GM12878 (cell line): ENCODE measurements around the gene FAM193A. TPM values are rescaled to one million over a fixed set of nuclear protein-coding genes. Genes with fewer than 3 reads are reported as not detected.

ENCODE experiments used
- ATAC-seq: fragments of 200-7000 bp; cut with Tn5 transposase; 3 replicates; pipeline ENCODE4 v1.9.1; 2020; ENCODE audit warnings: mild to moderate bottlenecking, moderate library complexity
- BruUV-seq: library from RNA; stranded (reverse); fragments of 400-500 nt; replicated peaks from 2 replicates; lab custom pipeline; 2021; lab: Mats Ljungman, UMichigan
- CTCF ChIA-PET: fragments of 300-600 bp; sonication (Branson Sonifier 250); formaldehyde crosslinking; extraction: SDS; loops from one replicate; lab custom pipeline; 2021; ENCODE audit warnings: inconsistent platforms; lab: Yijun Ruan, JAX
- POLR2A ChIA-PET: fragments of 350-600 bp; formaldehyde crosslinking; extraction: SDS; loops from one replicate; lab custom pipeline; 2021; ENCODE audit warnings: inconsistent platforms; lab: Charles Lee
- RAD21 ChIA-PET: fragments of 300-600 bp; sonication (Branson Sonifier 250); formaldehyde crosslinking; loops from one replicate; lab custom pipeline; 2023; ENCODE audit warnings: antibody characterized with exemption; ENCODE audit not compliant: unreplicated experiment; lab: Charles Lee
- SMC1A ChIA-PET: fragments of 300-600 bp; sonication (Branson Sonifier 250); formaldehyde crosslinking; loops from one replicate; lab custom pipeline; 2023; ENCODE audit not compliant: unreplicated experiment, uncharacterized antibody; lab: Charles Lee
- DNase-seq: peaks from one replicate; pipeline ENCODE4 v3.0.0-alpha.2; 2011; ENCODE audit warnings: low read depth, low spot score
- FAIRE-seq: peaks from 3 replicates; lab custom pipeline; 2011; peaks lifted over from hg19 to GRCh38; lab: Jason Lieb, UNC
- H2AFZ ChIP-seq: 2 replicates; pipeline ENCODE4 v1.6.0; 2011; ENCODE audit warnings: low read depth, low read length, control low read depth; ENCODE audit not compliant: control insufficient read depth
- H3K27ac ChIP-seq: 2 replicates; pipeline ENCODE4 v1.5.1; 2011; ENCODE audit warnings: control low read depth; ENCODE audit not compliant: control insufficient read depth, insufficient read depth
- H3K27me3 ChIP-seq, 2 experiments: replicated peaks in 1 of 2; 2 replicates each; pipeline versions ENCODE4 v1.6.0 to v1.6.1; 2011; ENCODE audit warnings: low read length in 1 of 2; ENCODE audit not compliant: control insufficient read depth in 2 of 2, insufficient read depth in 2 of 2
- H3K36me3 ChIP-seq, 2 experiments: 2 replicates each; pipeline ENCODE4 v1.5.1; 2011; ENCODE audit warnings: low read length in 1 of 2; ENCODE audit not compliant: control insufficient read depth in 2 of 2, insufficient read depth in 2 of 2
- H3K4me1 ChIP-seq: 2 replicates; pipeline ENCODE4 v1.6.1; 2011; ENCODE audit warnings: mild to moderate bottlenecking, low read length, moderate library complexity, mixed read lengths; ENCODE audit not compliant: control insufficient read depth, insufficient read depth
- H3K4me2 ChIP-seq: 2 replicates; pipeline ENCODE4 v1.6.0; 2011; ENCODE audit warnings: control low read depth; ENCODE audit not compliant: control insufficient read depth, insufficient read depth
- H3K4me3 ChIP-seq: fragments of 200-600 bp; sonication (generic); 2 replicates; pipeline ENCODE4 v1.5.1; 2016
- H3K79me2 ChIP-seq: 2 replicates; pipeline ENCODE4 v1.6.0; 2011; ENCODE audit warnings: low read length; ENCODE audit not compliant: control insufficient read depth, insufficient read depth
- H3K9ac ChIP-seq: 2 replicates; pipeline ENCODE4 v1.8.0; 2011; ENCODE audit warnings: low read length, control low read depth, mixed read lengths; ENCODE audit not compliant: control insufficient read depth, insufficient read depth
- H3K9me3 ChIP-seq: replicated peaks from 3 replicates; pipeline ENCODE4 v1.5.1; 2011; ENCODE audit warnings: mild to moderate bottlenecking, low read length; ENCODE audit not compliant: control insufficient read depth, insufficient read depth
- H4K20me1 ChIP-seq: 2 replicates; pipeline ENCODE4 v1.6.0; 2011; ENCODE audit not compliant: control insufficient read depth, insufficient read depth
- BMI1 ChIP-seq: fragments of 450-650 bp; IDR thresholded peaks from 2 replicates; pipeline ENCODE4 v1.6.1; 2016; ENCODE audit warnings: mild to moderate bottlenecking, moderate library complexity, borderline replicate concordance
- E4F1 ChIP-seq: fragments of 450-650 bp; IDR thresholded peaks from 2 replicates; pipeline ENCODE4 v1.6.1; 2018; ENCODE audit warnings: borderline replicate concordance, mild to moderate bottlenecking; ENCODE audit not compliant: partially characterized antibody
- MEF2A ChIP-seq: IDR thresholded peaks from 2 replicates; pipeline ENCODE4 v1.6.1; 2011; ENCODE audit warnings: low read depth, mild to moderate bottlenecking, low read length, moderate library complexity; ENCODE audit not compliant: insufficient read depth
- NFYA ChIP-seq: IDR thresholded peaks from 2 replicates; pipeline ENCODE4 v1.6.1; 2011; ENCODE audit warnings: low read depth, mild to moderate bottlenecking, low read length, improper control_type of control experiment, borderline replicate concordance
- SIN3A ChIP-seq: IDR thresholded peaks from 2 replicates; pipeline ENCODE4 v1.6.1; 2012; ENCODE audit warnings: low read depth, low read length, improper control_type of control experiment
- SIX5 ChIP-seq: IDR thresholded peaks from 2 replicates; pipeline ENCODE4 v1.6.1; 2011; ENCODE audit warnings: mild to moderate bottlenecking, low read depth, low read length, moderate library complexity; ENCODE audit not compliant: severe bottlenecking
- SMAD1 ChIP-seq: fragments of 450-650 bp; IDR thresholded peaks from 2 replicates; pipeline ENCODE4 v1.6.1; 2018; ENCODE audit warnings: mild to moderate bottlenecking, low read depth; ENCODE audit not compliant: partially characterized antibody
- ZBTB11 ChIP-seq: fragments of 450-650 bp; formaldehyde crosslinking; IDR thresholded peaks from 2 replicates; pipeline ENCODE4 v1.5.0; 2022; ENCODE audit warnings: mild to moderate bottlenecking, missing genetic modification characterization
- ZNF687 ChIP-seq: fragments of 450-650 bp; IDR thresholded peaks from 2 replicates; pipeline ENCODE4 v1.6.1; 2017; ENCODE audit warnings: mild to moderate bottlenecking, moderate library complexity
- WGBS: methylation state at CpG from one replicate; pipeline ENCODE4 v1.1.6; 2016; ENCODE audit warnings: low lambda C conversion rate; ENCODE audit not compliant: insufficient replicate concordance, insufficient coverage; ENCODE audit errors: missing lambda C conversion rate; 5-methylcytosine and 5-hydroxymethylcytosine counted together
- in situ Hi-C: fragments of 300-500 bp; cut with MboI; formaldehyde crosslinking; loops from 9 replicates; pipeline ENCODE4 v1.14.3; 2018; ENCODE audit warnings: mixed read lengths
- intact Hi-C: fragments of 100-400 bp; cut with micrococcal nuclease; formaldehyde crosslinking; loops from one replicate; pipeline ENCODE4 v1.14.2; 2022; ENCODE audit not compliant: unreplicated experiment
- polyA plus RNA-seq, 11 experiments: library from polyadenylated mRNA; depleted of rRNA in 4 of 11; unstranded in 6 of 11; stranded (reverse) in 5 of 11; fragments of >200 nt; fragmentation: Nextera tagmentation in 4 of 11; fragmentation: Illumina TruSeq in 1 of 11; extraction: Ambion mirVana in 4 of 11; extraction: Trizol in 1 of 11; gene quantifications; 1 replicate in 1 of 11; 2 replicates in 10 of 11; pipeline versions ENCODE4 v1.2.1 to v1.2.3, GENCODE V29; 2011 to 2016; ENCODE audit warnings: inconsistent platforms in 2 of 11, missing spikeins in 2 of 11, low read depth in 1 of 11
- total RNA-seq, 4 experiments: library from RNA; depleted of rRNA in 3 of 4; stranded (reverse); fragments of >200 nt in 3 of 4; fragmentation: Illumina TruSeq in 1 of 4; extraction: Trizol in 1 of 4; gene quantifications; 2 replicates each; pipeline versions ENCODE4 v1.2.1 to v1.2.3, GENCODE V29; 2013 to 2021

The FAM193A gene
- total and polyA plus RNA-seq, 10 of the 15 experiments (the other 5 are each of a cell fraction or from before 2014, with no cell fraction given): 0.52 to 23.3 (median 7.4) TPM

- TF ChIP-seq ZBTB11 (CRISPR knock-in tag) (no peak), MEF2A (no peak)
- TF ChIP-seq, all 136 proteins: peak for 0
Measured at GRCh38 chr4:2768124-2768523, 231.7 kb downstream of the FAM193A start (continued).

GRCh38 chr4:2768921-2769336 is 232.5 kb downstream of the FAM193A start:
- FAIRE-seq (no peak), ATAC-seq (no peak), DNase-seq (no peak)
- Histone ChIP-seq H3K27me3 (no peaks in the 10 kb centered on the region), H3K9me3 (no peaks in the 10 kb centered on the region), H3K27ac (no peak overlapping the region), H2AFZ (no peak overlapping the region), H3K79me2 (no peaks in the 10 kb centered on the region), H3K4me1 (peaks cover 22% of the 10 kb centered on the region), H4K20me1 (no peaks in the 10 kb centered on the region), H3K4me2 (no peak overlapping the region), H3K36me3 (no peaks in the 10 kb centered on the region), H3K4me3 (no peak overlapping the region), H3K9ac (no peak overlapping the region)
- 87% methylated on average over 15 of the region's 15 CpGs for WGBS
- no peak for TF ChIP-seq SIN3A
- no peak for TF ChIP-seq BMI1
- TF ChIP-seq SMAD1: no peak
- no peak for TF ChIP-seq ZNF687
- no peak for TF ChIP-seq NFYA
- no peak for TF ChIP-seq E4F1
- no peak for TF ChIP-seq SIX5
- POLR2A ChIA-PET: interaction anchor here (0.7 to 1.7 kb wide), 3 partner anchors 18 to 1835 kb away, joined by 3 to 7 read pairs (median 6); no protein-coding TSS in a partner anchor
- in situ Hi-C loops: loop anchor here (25.0 kb wide), 1 partner anchor 168 kb away; no protein-coding TSS in a partner anchor
- CTCF ChIA-PET: interaction anchor here (0.8 kb wide), 1 partner anchor 185 kb away, joined by 3 read pairs; no protein-coding TSS in a partner anchor
- no TSS peak for BruUV-seq
- SMC1A ChIA-PET: interaction anchor here (0.9 to 1.3 kb wide), 3 partner anchors 14 to 79 kb away, joined by 3 read pairs; no protein-coding TSS in a partner anchor
- intact Hi-C loops: loop anchor here (10.0 kb wide), 1 partner anchor 276 kb away; no protein-coding TSS in a partner anchor
- RAD21 ChIA-PET: interaction anchor here (0.6 kb wide), 1 partner anchor 11 kb away, joined by 3 read pairs; no protein-coding TSS in a partner anchor
